Activated T-helper 1 cell treated with Interleukin-2 at 50 U/mL for 16 hours (primary cell): ENCODE results near the gene CDH22.
A peak's percentile ranks its signal among the peaks of the same experiment; 100 is the strongest.

Experiments used
- DNase-seq: peaks from one replicate; pipeline ENCODE4 v3.0.0-alpha.2; 2020; ENCODE audit warnings: low read depth

CDH22 gene

GRCh38 chr20:46192376-46192944 lies 115.8 kb downstream of the CDH22 start:
- no peak for DNase-seq

- DNase-seq: no peak
Observed at GRCh38 chr20:46191611-46192010, 116.7 kb downstream of the CDH22 start.

GRCh38 chr20:46191168-46191540 lies 117.1 kb downstream of the CDH22 start:
- no peak for DNase-seq

- no peak for DNase-seq
Observed at GRCh38 chr20:46190478-46191167, 117.7 kb downstream of the CDH22 start.

- DNase-seq: no peak
Observed at GRCh38 chr20:46188866-46189541, 119.3 kb downstream of the CDH22 start.

GRCh38 chr20:46186210-46186609 lies 122.1 kb downstream of the CDH22 start:
- DNase-seq: no peak

- no peak for DNase-seq
Observed at GRCh38 chr20:46185353-46185752, 122.9 kb downstream of the CDH22 start.

- no peak for DNase-seq
Observed at GRCh38 chr20:46183768-46184167, 124.5 kb downstream of the CDH22 start.

GRCh38 chr20:46182276-46183200 lies 125.8 kb downstream of the CDH22 start:
- DNase-seq: no peak

GRCh38 chr20:46179862-46180261 lies 128.4 kb downstream of the CDH22 start:
- DNase-seq: no peak

- no peak for DNase-seq
Observed at GRCh38 chr20:46178891-46179290, 129.4 kb downstream of the CDH22 start.

GRCh38 chr20:46177768-46178167 lies 130.5 kb downstream of the CDH22 start:
- DNase-seq: no peak

- no peak for DNase-seq
Observed at GRCh38 chr20:46176739-46177378, 131.4 kb downstream of the CDH22 start.

- no peak for DNase-seq
Observed at GRCh38 chr20:46175127-46175494, 133.2 kb downstream of the CDH22 start.

- DNase-seq: peak; percentile 50
Observed at GRCh38 chr20:46174469-46175126, 133.7 kb downstream of the CDH22 start.

- DNase-seq: no peak
Observed at GRCh38 chr20:46173652-46174468, 134.4 kb downstream of the CDH22 start.

- DNase-seq: no peak
Observed at GRCh38 chr20:46172961-46173536, 135.2 kb downstream of the CDH22 start.

- no peak for DNase-seq
Observed at GRCh38 chr20:46172455-46172854, 135.8 kb downstream of the CDH22 start.

- no peak for DNase-seq
Observed at GRCh38 chr20:46171909-46172308, 136.4 kb downstream of the CDH22 start.

- DNase-seq: no peak
Observed at GRCh38 chr20:46171476-46171875, 136.8 kb downstream of the CDH22 start.
